Brain pericyte (primary cell): ENCODE measurements around the gene CABP5.

ENCODE experiments used
- DNase-seq: peaks from one replicate; pipeline ENCODE4 v3.0.0-alpha.2; 2012; ENCODE audit warnings: low read depth, low spot score

The CABP5 gene

GRCh38 chr19:48030073-48030472 is 13.8 kb downstream of the CABP5 start:
- no peak for DNase-seq

DNA sequence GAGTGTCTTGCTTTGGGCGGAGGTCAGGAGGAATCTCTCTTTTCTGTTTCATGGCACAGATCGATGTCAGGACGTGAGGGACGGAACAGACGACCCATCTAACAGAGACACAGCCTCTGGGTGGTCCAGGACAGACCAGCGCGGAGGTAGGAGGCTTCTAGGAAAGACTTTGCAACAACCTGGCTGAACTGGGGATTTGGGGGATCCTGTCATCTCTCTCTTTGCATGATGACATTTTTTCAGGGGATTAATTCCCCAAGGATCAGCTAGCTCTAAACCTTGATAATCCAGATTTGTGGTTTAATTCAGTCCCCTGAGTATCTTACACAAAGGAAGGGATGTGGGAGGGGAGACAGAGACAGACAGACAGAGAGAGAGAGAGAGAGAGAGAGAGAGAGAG is 14.4 kb downstream of the CABP5 start:
- no peak for DNase-seq

GRCh38 chr19:48025480-48025879 is 18.4 kb downstream of the CABP5 start:
- DNase-seq, result no peak

DNA sequence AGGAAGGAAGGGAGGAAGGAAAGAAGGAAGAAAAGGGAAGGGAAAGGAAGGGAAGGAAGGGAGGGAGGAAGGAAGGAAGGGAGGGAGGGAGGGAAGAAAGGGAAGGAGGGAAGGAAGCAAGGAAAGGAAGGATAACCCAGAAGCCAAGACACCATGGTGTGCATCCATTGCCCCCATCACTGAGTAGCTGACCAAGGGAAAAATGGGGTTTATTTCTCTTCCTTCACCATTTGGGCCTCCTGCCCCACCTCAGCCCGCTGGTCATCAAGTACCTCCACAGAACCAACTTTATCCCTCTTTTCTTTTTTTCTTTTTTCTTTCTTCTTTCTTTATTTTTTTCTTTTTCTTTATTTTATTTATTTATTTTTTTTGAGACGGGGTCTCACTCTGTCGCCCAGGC is 20.4 kb downstream of the CABP5 start:
- DNase-seq, result no peak

- no peak for DNase-seq
Measured at GRCh38 chr19:48023011-48023410, 20.9 kb downstream of the CABP5 start.

- no peak for DNase-seq
Measured at GRCh38 chr19:48020686-48021085, 23.2 kb downstream of the CABP5 start.

DNA sequence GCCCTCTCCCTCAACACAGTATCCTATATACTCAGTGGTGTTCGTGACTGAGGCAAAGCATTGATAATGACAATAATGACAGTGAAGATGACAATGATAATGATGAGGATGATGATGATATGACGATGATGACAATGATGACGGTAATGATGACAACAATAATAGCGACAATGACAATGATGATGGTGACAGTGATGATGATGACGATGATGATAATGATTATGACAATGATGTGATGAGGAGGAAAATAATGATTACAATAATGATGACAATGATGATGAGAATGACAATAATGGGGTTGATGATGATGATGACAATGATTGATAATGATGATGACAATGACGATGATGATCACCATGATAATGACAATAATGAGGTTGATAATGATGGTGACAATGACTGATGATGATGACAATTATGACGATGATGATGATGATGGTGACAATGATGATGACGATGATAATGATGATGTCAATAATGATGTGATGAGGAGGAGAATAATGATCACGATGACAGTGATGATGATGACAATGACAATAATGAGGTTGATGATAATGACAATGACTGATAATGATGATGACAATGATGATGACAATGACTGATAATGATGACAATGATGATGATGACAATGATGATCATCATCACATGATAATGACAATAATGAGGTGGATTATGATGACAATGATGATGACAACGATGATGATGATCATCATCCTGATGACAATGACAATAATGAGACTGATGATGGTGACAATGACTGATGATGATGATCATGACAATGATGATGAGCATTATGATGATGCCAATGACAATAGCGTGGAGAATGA is 32.7 kb downstream of the CABP5 start:
- no peak for DNase-seq

GRCh38 chr19:48006762-48007161 is 37.1 kb downstream of the CABP5 start:
- DNase-seq, result no peak

DNA sequence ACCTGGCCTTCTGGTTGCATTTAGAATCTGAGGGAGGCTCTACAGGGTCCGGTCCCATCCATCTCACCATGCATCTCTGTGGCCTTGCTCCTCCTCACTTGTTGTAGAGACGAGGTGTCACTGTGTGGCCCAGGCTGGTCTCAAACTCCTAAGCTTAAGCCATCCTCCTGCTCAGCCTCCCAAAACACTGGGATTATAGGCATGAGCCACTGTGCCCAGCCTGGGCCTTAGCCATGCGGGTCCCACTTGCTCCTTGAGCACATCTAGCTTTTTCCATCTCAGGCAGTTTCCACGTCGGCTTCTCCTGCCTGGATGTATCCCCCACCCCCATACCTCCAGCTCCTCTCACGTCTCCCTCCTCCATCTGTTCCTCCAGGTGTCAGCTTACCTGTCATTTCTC is 39.6 kb downstream of the CABP5 start:
- no peak for DNase-seq

DNA sequence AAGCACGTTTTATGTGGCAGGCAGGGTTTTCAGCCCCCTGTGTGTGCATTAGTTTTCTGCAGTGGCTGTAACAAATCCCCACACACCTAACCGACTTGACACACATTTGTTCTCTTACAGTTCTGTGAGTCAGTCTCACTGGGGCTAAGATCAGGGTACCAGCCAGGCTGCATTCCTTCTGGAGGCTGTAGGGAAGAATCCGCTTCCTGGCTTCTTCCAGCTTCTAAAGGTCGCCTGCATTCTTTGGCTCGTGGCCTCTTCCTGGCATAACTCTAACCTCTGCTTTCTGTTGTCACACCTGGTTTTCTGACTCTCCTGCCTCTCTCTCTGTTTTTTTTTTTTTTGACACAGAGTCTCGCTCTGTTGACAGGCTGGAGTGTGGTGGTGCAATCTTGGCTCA is 43.0 kb downstream of the CABP5 start:
- DNase-seq, result no peak

DNA sequence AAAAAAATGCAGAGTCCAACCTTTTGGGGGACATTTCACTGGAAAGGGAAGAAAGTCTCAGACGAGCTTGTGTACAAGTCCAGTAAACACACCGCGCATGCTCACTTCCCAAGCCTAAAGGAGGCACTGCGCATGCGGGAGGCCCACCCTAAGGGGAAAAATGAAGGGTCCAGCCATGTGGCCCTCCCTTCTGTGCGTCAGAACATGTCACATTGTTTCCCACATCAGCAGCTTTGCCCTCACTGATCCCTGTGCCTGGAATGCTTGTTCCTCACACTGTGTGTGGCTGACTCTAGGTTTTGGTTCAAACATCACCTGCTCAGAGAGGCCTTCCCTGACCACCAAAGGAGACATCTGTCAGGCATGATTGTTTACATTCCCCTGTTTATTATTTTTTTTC is 45.1 kb downstream of the CABP5 start:
- no peak for DNase-seq

- DNase-seq, result no peak
Measured at GRCh38 chr19:47996230-47996727, 47.6 kb downstream of the CABP5 start.

GRCh38 chr19:47994209-47994802 is 49.6 kb downstream of the CABP5 start, which contains the start of gene ELSPBP1:
Gene ELSPBP1 (plus strand): TSS chr19:47994632. CDS start chr19:48008668, 14,036 bp downstream.
- no peak for DNase-seq

DNA sequence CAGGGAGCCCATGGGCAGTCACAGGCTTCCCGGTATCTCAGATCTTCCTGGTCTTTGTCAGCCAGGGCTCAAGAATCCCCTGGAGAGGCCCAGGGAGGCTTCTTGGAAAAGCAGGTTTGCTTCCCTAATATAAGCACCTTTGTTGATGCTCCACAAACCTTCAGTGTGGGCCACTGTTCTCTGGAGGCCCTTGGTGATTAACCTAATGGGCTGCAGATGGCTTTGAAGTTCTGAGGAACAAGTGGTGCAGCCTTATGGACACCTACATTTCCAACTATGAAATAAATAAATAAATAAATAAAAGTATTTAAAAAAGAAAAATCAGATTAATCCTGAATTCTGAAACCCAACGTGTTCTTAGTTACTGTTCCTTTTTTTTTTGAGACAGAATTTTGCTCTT is 51.8 kb downstream of the CABP5 start, which contains the start of gene BSPH1:
Gene BSPH1, minus strand, starts transcription at position 101 of the 400 bp plus-strand sequence. Its CDS starts 89 bp downstream, at position 12.
- DNase-seq, result no peak

- no peak for DNase-seq
Measured at GRCh38 chr19:47991191-47991808, 52.6 kb downstream of the CABP5 start.
